ENCODE data around the gene ARID3C.

Gene ARID3C

DNA sequence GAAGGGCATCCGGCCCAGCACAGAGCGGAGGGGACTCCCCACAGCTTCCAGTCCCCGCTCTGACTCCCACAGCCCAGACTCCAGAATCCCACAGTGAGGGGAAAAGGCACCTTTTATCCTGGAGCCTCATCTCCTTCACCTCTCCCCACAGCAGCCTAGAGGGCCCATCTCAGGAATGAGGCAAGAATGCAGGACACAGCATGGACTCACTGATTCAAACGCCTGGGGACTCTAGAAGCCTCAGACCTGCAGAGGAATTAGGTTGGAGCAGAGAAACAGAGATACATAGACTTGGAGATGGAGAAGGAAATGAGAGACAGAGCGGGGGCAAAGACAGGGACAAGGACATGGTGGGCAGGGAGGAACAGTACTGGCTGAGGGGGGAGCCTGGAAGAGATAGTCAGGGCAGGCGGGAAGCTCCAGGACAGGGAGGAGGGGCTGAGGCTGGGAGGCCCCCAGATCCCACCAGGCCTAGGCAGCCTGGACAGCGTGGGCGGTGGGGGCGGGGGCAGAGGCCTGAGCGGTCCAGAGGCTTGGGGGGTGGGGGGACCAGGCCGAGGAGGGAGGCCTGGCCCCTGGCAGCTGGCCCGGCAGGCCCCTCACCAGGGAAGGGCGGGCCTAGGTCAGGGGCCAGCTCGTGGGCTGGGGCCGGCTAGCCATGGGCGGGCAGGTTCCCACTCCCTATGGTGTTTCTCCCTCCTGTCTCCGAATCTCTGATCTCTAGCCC is 55.1 kb downstream of the ARID3C start:
- POLR2A ChIA-PET = no interaction called here
- CTCF ChIA-PET = no interaction called here
- DNase-seq (ENCODE audit: extremely low spot score) = no peak
- TF ChIP-seq TARDBP (IDR thresholded peaks at IDR 0.05) (no peak), SP1 (IDR thresholded peaks at IDR 0.05) (no peak), SUZ12 (IDR thresholded peaks at IDR 0.05) (no peak), L3MBTL2 (conservative IDR thresholded peaks at IDR 0.05) (no peak), FOXA1 (IDR thresholded peaks at IDR 0.05) (no peak), LEF1 (IDR thresholded peaks at IDR 0.05; ENCODE audit: borderline replicate concordance) (no peak), NFRKB (IDR thresholded peaks at IDR 0.05) (no peak), FOXK2 (IDR thresholded peaks at IDR 0.05) (no peak), CTBP1 (IDR thresholded peaks at IDR 0.05; ENCODE audit: borderline replicate concordance) (no peak), ZNF384 (IDR thresholded peaks at IDR 0.05) (no peak), BHLHE40 (IDR thresholded peaks at IDR 0.05; ENCODE audit: borderline replicate concordance) (no peak), ARNT (IDR thresholded peaks at IDR 0.05) (no peak), HDGF (IDR thresholded peaks at IDR 0.05; ENCODE audit: borderline replicate concordance) (no peak), ELF4 (IDR thresholded peaks at IDR 0.05) (no peak), FOXM1 (IDR thresholded peaks at IDR 0.05; ENCODE audit: borderline replicate concordance) (no peak)
- TF ChIP-seq, protein P1, sequence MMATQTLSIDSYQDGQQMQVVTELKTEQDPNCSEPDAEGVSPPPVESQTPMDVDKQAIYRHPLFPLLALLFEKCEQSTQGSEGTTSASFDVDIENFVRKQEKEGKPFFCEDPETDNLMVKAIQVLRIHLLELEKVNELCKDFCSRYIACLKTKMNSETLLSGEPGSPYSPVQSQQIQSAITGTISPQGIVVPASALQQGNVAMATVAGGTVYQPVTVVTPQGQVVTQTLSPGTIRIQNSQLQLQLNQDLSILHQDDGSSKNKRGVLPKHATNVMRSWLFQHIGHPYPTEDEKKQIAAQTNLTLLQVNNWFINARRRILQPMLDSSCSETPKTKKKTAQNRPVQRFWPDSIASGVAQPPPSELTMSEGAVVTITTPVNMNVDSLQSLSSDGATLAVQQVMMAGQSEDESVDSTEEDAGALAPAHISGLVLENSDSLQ (IDR thresholded peaks at IDR 0.05) = no peak

DNA sequence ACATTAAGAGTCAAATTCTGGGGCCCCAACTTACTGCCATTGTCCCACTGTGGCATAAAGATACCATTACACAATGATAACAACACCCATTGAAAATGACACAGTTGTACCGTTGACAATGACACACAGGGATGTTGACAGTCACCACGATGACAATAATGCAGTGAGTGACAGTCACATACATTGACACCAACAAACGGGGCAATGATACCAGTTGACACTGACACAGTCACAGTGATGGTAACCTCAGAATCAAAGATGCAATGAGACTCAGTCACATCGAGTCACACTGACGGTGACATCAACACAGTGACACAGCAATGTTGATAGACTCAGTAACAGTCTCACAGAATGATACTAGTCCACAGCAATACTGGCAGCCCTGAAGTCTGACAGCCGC is 56.2 kb downstream of the ARID3C start:
- ChIA-PET CTCF (no interaction called here), POLR2A (no interaction called here)
- no peak for DNase-seq (ENCODE audit: extremely low spot score)
- TF ChIP-seq, protein P1 (IDR thresholded peaks at IDR 0.05) = no peak
- TF ChIP-seq LEF1 (IDR thresholded peaks at IDR 0.05; ENCODE audit: borderline replicate concordance) = no peak
- TF ChIP-seq HDGF (IDR thresholded peaks at IDR 0.05; ENCODE audit: borderline replicate concordance) = no peak
- no peak for TF ChIP-seq L3MBTL2 (conservative IDR thresholded peaks at IDR 0.05)
- no peak for TF ChIP-seq ELF4 (IDR thresholded peaks at IDR 0.05)
- TF ChIP-seq FOXK2 (IDR thresholded peaks at IDR 0.05) = no peak
- TF ChIP-seq FOXM1 (IDR thresholded peaks at IDR 0.05; ENCODE audit: borderline replicate concordance) = no peak
- no peak for TF ChIP-seq SUZ12 (IDR thresholded peaks at IDR 0.05)
- no peak for TF ChIP-seq ZNF384 (IDR thresholded peaks at IDR 0.05)
- no peak for TF ChIP-seq TARDBP (IDR thresholded peaks at IDR 0.05)
- TF ChIP-seq CTBP1 (IDR thresholded peaks at IDR 0.05; ENCODE audit: borderline replicate concordance) = no peak
- TF ChIP-seq SP1 (IDR thresholded peaks at IDR 0.05) = no peak
- no peak for TF ChIP-seq FOXA1 (IDR thresholded peaks at IDR 0.05)
- no peak for TF ChIP-seq NFRKB (IDR thresholded peaks at IDR 0.05)
- no peak for TF ChIP-seq BHLHE40 (IDR thresholded peaks at IDR 0.05; ENCODE audit: borderline replicate concordance)
- TF ChIP-seq ARNT (IDR thresholded peaks at IDR 0.05) = no peak

GRCh38 chr9:34572092-34572491 is 56.8 kb downstream of the ARID3C start:
- TF ChIP-seq SP1 (IDR thresholded peaks at IDR 0.05) (no peak), FOXM1 (IDR thresholded peaks at IDR 0.05; ENCODE audit: borderline replicate concordance) (no peak), L3MBTL2 (conservative IDR thresholded peaks at IDR 0.05) (no peak), BHLHE40 (IDR thresholded peaks at IDR 0.05; ENCODE audit: borderline replicate concordance) (no peak)
- DNase-seq (ENCODE audit: extremely low spot score) = no peak
- POLR2A ChIA-PET = no interaction called here
- CTCF ChIA-PET = interaction anchor here (1.3 kb wide), 1 partner anchor 24 kb away, joined by 3 read pairs; no protein-coding TSS in a partner anchor

DNA sequence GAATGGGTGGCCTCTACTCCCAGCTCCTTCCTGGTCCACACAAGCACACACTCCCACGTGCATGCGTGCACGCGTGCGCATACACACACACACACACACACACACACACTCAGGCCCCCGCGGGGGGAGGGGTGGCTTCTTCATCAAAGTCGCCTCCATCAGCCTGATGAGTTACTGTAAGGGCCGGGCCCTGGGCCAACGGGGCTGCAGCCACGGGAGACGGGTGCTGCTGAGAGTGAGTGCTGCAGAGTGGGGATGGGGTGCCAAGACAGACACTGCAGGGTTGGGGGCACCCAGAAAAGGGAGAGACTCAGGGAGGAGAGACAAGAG is 57.4 kb downstream of the ARID3C start:
- DNase-seq (ENCODE audit: extremely low spot score) = no peak
- TF ChIP-seq, protein P1 (IDR thresholded peaks at IDR 0.05) = no peak

More for the DNA sequence above, 57.4 kb downstream of the ARID3C start:
- POLR2A ChIA-PET = no interaction called here
- CTCF ChIA-PET = interaction anchor here (0.9 to 1.3 kb wide), 2 partner anchors 20 to 23 kb away, joined by 3 read pairs; no protein-coding TSS in a partner anchor

All from HEK293T (cell line).